H9 (cell line): ENCODE data around the gene P3H2. TPM values are rescaled to one million over a fixed set of nuclear protein-coding genes. Genes with fewer than 3 reads are reported as not detected.

ENCODE experiments used
- DNase-seq: peaks from one replicate; pipeline ENCODE4 v3.0.0-alpha.2; 2017
- H2AFZ ChIP-seq: one replicate; pipeline ENCODE4 v1.6.1; 2013; ENCODE audit warnings: mild to moderate bottlenecking, low read length, control low read depth, moderate library complexity
- H2AK5ac ChIP-seq: 2 replicates; pipeline ENCODE4 v1.6.1; 2013; ENCODE audit warnings: low read length, control low read depth, mixed read lengths; ENCODE audit not compliant: insufficient read length
- H2BK120ac ChIP-seq: one replicate; pipeline ENCODE4 v1.6.1; 2013; ENCODE audit warnings: low read depth, mild to moderate bottlenecking, low read length, control low read depth, inconsistent platforms; ENCODE audit not compliant: poor library complexity, severe bottlenecking
- H2BK12ac ChIP-seq: 2 replicates; pipeline ENCODE4 v1.6.1; 2013; ENCODE audit warnings: low read length, control low read depth, mixed read lengths, low read depth; ENCODE audit not compliant: insufficient read length
- H2BK15ac ChIP-seq: 2 replicates; pipeline ENCODE4 v1.6.1; 2013; ENCODE audit warnings: low read depth, low read length, control low read depth
- H2BK20ac ChIP-seq: one replicate; pipeline ENCODE4 v1.6.1; 2013; ENCODE audit warnings: low read depth, mild to moderate bottlenecking, low read length, control low read depth, inconsistent platforms; ENCODE audit not compliant: poor library complexity, severe bottlenecking
- H2BK5ac ChIP-seq: 2 replicates; pipeline ENCODE4 v1.6.1; 2013; ENCODE audit warnings: low read length, control low read depth, mixed read lengths; ENCODE audit not compliant: insufficient read length
- H3K14ac ChIP-seq: 2 replicates; pipeline ENCODE4 v1.6.1; 2013; ENCODE audit warnings: low read length, control low read depth; ENCODE audit not compliant: insufficient read depth
- H3K18ac ChIP-seq: 2 replicates; pipeline ENCODE4 v1.6.1; 2013; ENCODE audit warnings: low read depth, mild to moderate bottlenecking, mixed read lengths, low read length, control low read depth; ENCODE audit not compliant: insufficient read length
- H3K23ac ChIP-seq: 2 replicates; pipeline ENCODE4 v1.6.1; 2013; ENCODE audit warnings: low read length, control low read depth, mixed read lengths, low read depth; ENCODE audit not compliant: insufficient read length
- H3K23me2 ChIP-seq: 2 replicates; pipeline ENCODE4 v1.6.1; 2013; ENCODE audit warnings: low read depth, mild to moderate bottlenecking, mixed read lengths, low read length, control low read depth; ENCODE audit not compliant: insufficient read length, poor library complexity, severe bottlenecking
- H3K27ac ChIP-seq: 2 replicates; pipeline ENCODE4 v1.5.1; 2013; ENCODE audit warnings: low read length, control low read depth, mixed read lengths, low read depth; ENCODE audit not compliant: insufficient read length
- H3K27me3 ChIP-seq: 2 replicates; pipeline ENCODE4 v1.6.1; 2013; ENCODE audit warnings: low read length, control low read depth, inconsistent platforms; ENCODE audit not compliant: insufficient read depth
- H3K4ac ChIP-seq: 2 replicates; pipeline ENCODE4 v1.6.1; 2013; ENCODE audit warnings: low read depth, mild to moderate bottlenecking, control low read depth, inconsistent platforms, low read length, moderate library complexity
- H3K4me1 ChIP-seq: 2 replicates; pipeline ENCODE4 v1.6.1; 2013; ENCODE audit warnings: low read length, control low read depth, inconsistent platforms; ENCODE audit not compliant: insufficient read depth
- H3K4me2 ChIP-seq: 2 replicates; pipeline ENCODE4 v1.6.1; 2013; ENCODE audit warnings: low read length, control low read depth, mixed read lengths; ENCODE audit not compliant: insufficient read length, insufficient read depth
- H3K56ac ChIP-seq: 2 replicates; pipeline ENCODE4 v1.6.1; 2013; ENCODE audit warnings: low read depth, mild to moderate bottlenecking, mixed read lengths, low read length, control low read depth; ENCODE audit not compliant: insufficient read length
- H3K79me1 ChIP-seq: 2 replicates; pipeline ENCODE4 v1.6.1; 2013; ENCODE audit warnings: low read depth, mild to moderate bottlenecking, moderate library complexity, low read length, control low read depth, inconsistent platforms; ENCODE audit not compliant: insufficient read depth, poor library complexity, severe bottlenecking
- H3K79me2 ChIP-seq: 2 replicates; pipeline ENCODE4 v1.6.1; 2013; ENCODE audit warnings: low read length, control low read depth, inconsistent platforms; ENCODE audit not compliant: insufficient read depth
- H3K9ac ChIP-seq: 2 replicates; pipeline ENCODE4 v1.6.1; 2013; ENCODE audit warnings: low read length, control low read depth, mixed read lengths; ENCODE audit not compliant: insufficient read length; ENCODE audit errors: extremely low read depth
- H3K9me3 ChIP-seq: one replicate; pipeline ENCODE4 v1.6.1; 2013; ENCODE audit warnings: low read depth, low read length, inconsistent platforms; ENCODE audit not compliant: control insufficient read depth
- H3T11ph ChIP-seq: one replicate; pipeline ENCODE4 v1.6.1; 2013; ENCODE audit warnings: mild to moderate bottlenecking, low read length, control low read depth, inconsistent platforms
- H4K20me1 ChIP-seq: one replicate; pipeline ENCODE4 v1.6.1; 2013; ENCODE audit not compliant: control insufficient read depth, insufficient read length, insufficient read depth
- H4K5ac ChIP-seq: 2 replicates; pipeline ENCODE4 v1.6.1; 2013; ENCODE audit warnings: low read depth, mild to moderate bottlenecking, mixed read lengths, low read length, control low read depth; ENCODE audit not compliant: insufficient read length
- H4K8ac ChIP-seq: replicated peaks from 2 replicates; pipeline ENCODE4 v1.6.1; 2013; ENCODE audit warnings: low read length, control low read depth, mixed read lengths, low read depth; ENCODE audit not compliant: insufficient read length
- H4K91ac ChIP-seq: 2 replicates; pipeline ENCODE4 v1.6.1; 2013; ENCODE audit warnings: low read depth, mild to moderate bottlenecking, moderate library complexity, mixed read lengths, low read length, control low read depth; ENCODE audit not compliant: insufficient read length
- H3K27ac Mint-ChIP-seq, 3 experiments: 2 replicates in 2 of 3; 3 replicates in 1 of 3; pipeline ENCODE4 v1.8.0; 2020 to 2021; ENCODE audit warnings: mixed read lengths in 3 of 3, mild to moderate bottlenecking in 1 of 3, moderate library complexity in 1 of 3
- H3K27me3 Mint-ChIP-seq: 2 replicates; pipeline ENCODE4 v1.8.0; 2021; ENCODE audit warnings: low read depth, mild to moderate bottlenecking, moderate library complexity, mixed read lengths
- H3K36me3 Mint-ChIP-seq, 3 experiments: 2 replicates in 2 of 3; 3 replicates in 1 of 3; pipeline ENCODE4 v1.8.0; 2020 to 2021; ENCODE audit warnings: low read depth in 3 of 3, mixed read lengths in 3 of 3; ENCODE audit not compliant: insufficient read depth in 1 of 3
- H3K4me1 Mint-ChIP-seq, 2 experiments: 2 replicates each; pipeline ENCODE4 v1.8.0; 2020; ENCODE audit warnings: mixed read lengths in 2 of 2
- H3K4me3 Mint-ChIP-seq, 2 experiments: 2 replicates in 1 of 2; 3 replicates in 1 of 2; pipeline ENCODE4 v1.8.0; 2020 to 2021; ENCODE audit warnings: mild to moderate bottlenecking in 2 of 2, mixed read lengths in 2 of 2, moderate library complexity in 1 of 2
- H3K9me3 Mint-ChIP-seq, 2 experiments: 2 replicates in 1 of 2; 3 replicates in 1 of 2; pipeline ENCODE4 v1.8.0; 2020; ENCODE audit warnings: mild to moderate bottlenecking in 2 of 2, mixed read lengths in 2 of 2, moderate library complexity in 1 of 2
- CTCF ChIP-seq: fragments of 200-600 bp; sonication (generic); conservative IDR thresholded peaks from 3 replicates; pipeline ENCODE4 v1.8.0; 2021; ENCODE audit warnings: antibody characterized with exemption, mild to moderate bottlenecking
- WGBS: extraction: QIAGEN DNeasy Blood & Tissue Kit; methylation state at CpG from one replicate; pipeline ENCODE4 v1.1.7; 2013; ENCODE audit warnings: missing lambda C conversion rate, low lambda C conversion rate, mixed read lengths; ENCODE audit not compliant: insufficient read length; ENCODE audit errors: extremely low coverage; 5-methylcytosine and 5-hydroxymethylcytosine counted together
- total RNA-seq: library from RNA; stranded (reverse); gene quantifications from 2 replicates; pipeline ENCODE4 v1.2.1, GENCODE V29; 2021

The P3H2 gene
- total RNA-seq, 1 experiment from 2014 or later = 41.5 TPM

- Histone ChIP-seq H3K56ac (no peak overlapping the region), H2BK12ac (no peak overlapping the region), H3K9ac (no peak overlapping the region), H2BK20ac (no peak overlapping the region), H3K18ac (no peak overlapping the region), H3K23me2 (no peaks in the 10 kb centered on the region), H3K14ac (no peak overlapping the region), H3K79me2 (no peaks in the 10 kb centered on the region), H4K20me1 (no peaks in the 10 kb centered on the region), H2AK5ac (no peak overlapping the region), H4K8ac (no peak overlapping the region), H2BK15ac (no peak overlapping the region), H3K4me2 (no peak overlapping the region), H2BK120ac (no peak overlapping the region), H3K23ac (no peak overlapping the region), H3K9me3 (no peaks in the 10 kb centered on the region), H3T11ph (no peak overlapping the region), H3K4me1 (peaks cover 2% of the 10 kb centered on the region; the same call in 1 of the 2 replicates), H3K4ac (no peak overlapping the region), H2BK5ac (no peak overlapping the region), H4K5ac (no peak overlapping the region), H2AFZ (no peak overlapping the region), H3K27me3 (no peaks in the 10 kb centered on the region), H3K79me1 (no peaks in the 10 kb centered on the region), H4K91ac (no peak overlapping the region), H3K27ac (no peak overlapping the region)
- H3K36me3 Mint-ChIP-seq = peaks cover 1 to 24% (median 9%) of the 10 kb centered on the region in 3 experiments; a peak in 6 of 7 replicates
- H3K27ac Mint-ChIP-seq = no peak overlapping the region
- no peak overlapping the region for H3K4me3 Mint-ChIP-seq
- no peaks in the 10 kb centered on the region for H3K27me3 Mint-ChIP-seq
- DNase-seq = no peak
- WGBS = no CpG with 5 or more reads among the region's 1 CpG
- H3K4me1 Mint-ChIP-seq = peaks cover 29 to 41% of the 10 kb centered on the region in 2 experiments
- TF ChIP-seq CTCF = no peak
- H3K9me3 Mint-ChIP-seq = peaks cover 0 to 3% of the 10 kb centered on the region in 2 experiments; a peak in 2 of 5 replicates
Observed at GRCh38 chr3:190094160-190094718, 26.5 kb downstream of the P3H2 start.
